SU-DHL-6 (cell line): ENCODE measurements around the gene PHF14.

Source experiments
- H2AFZ ChIP-seq: fragments of 200-600 bp; sonication (generic); 2 replicates; pipeline ENCODE4 v1.6.1; 2014; ENCODE audit warnings: low read depth, mild to moderate bottlenecking, moderate library complexity, mixed read lengths, antibody characterized with exemption, low read length; ENCODE audit not compliant: severe bottlenecking
- H3F3A ChIP-seq: fragments of 200-600 bp; shearing (Covaris generic); 2 replicates; pipeline ENCODE4 v1.6.0; 2016; ENCODE audit warnings: antibody characterized with exemption, mild to moderate bottlenecking; ENCODE audit not compliant: insufficient read depth
- H3K27ac ChIP-seq: fragments of 200-600 bp; sonication (generic); 2 replicates; pipeline ENCODE4 v1.5.1; 2016; ENCODE audit warnings: low read depth, mild to moderate bottlenecking, low read length, moderate library complexity, mixed read lengths
- H3K27me3 ChIP-seq: fragments of 200-600 bp; sonication (generic), shearing (Covaris generic); 2 replicates; pipeline ENCODE4 v1.6.0; 2014; ENCODE audit warnings: mild to moderate bottlenecking, low read length
- H3K36me3 ChIP-seq: fragments of 200-600 bp; sonication (generic); 2 replicates; pipeline ENCODE4 v1.6.1; 2014; ENCODE audit warnings: mild to moderate bottlenecking, low read length, mixed read lengths
- H3K4me2 ChIP-seq: fragments of 300-600, 200-600 bp; shearing (Covaris generic), sonication (generic); 2 replicates; pipeline ENCODE4 v1.6.0; 2014; ENCODE audit warnings: low read length, low read depth, mild to moderate bottlenecking; ENCODE audit not compliant: poor library complexity, severe bottlenecking
- H3K4me3 ChIP-seq: fragments of 200-600 bp; sonication (generic); 2 replicates; pipeline ENCODE4 v1.5.1; 2014; ENCODE audit warnings: antibody characterized with exemption, low read length, mild to moderate bottlenecking, mixed read lengths; ENCODE audit not compliant: insufficient read depth, poor library complexity, severe bottlenecking
- H3K79me2 ChIP-seq: fragments of 200-600 bp; sonication (generic); 2 replicates; pipeline ENCODE4 v1.6.1; 2014; ENCODE audit warnings: mild to moderate bottlenecking, low read length, moderate library complexity; ENCODE audit not compliant: insufficient read depth
- H3K9ac ChIP-seq: fragments of 200-600 bp; sonication (generic); 2 replicates; pipeline ENCODE4 v1.7.0; 2014; ENCODE audit warnings: mild to moderate bottlenecking, low read length
- H3K9me2 ChIP-seq: fragments of 200-600 bp; sonication (generic); replicated peaks from 2 replicates; pipeline ENCODE4 v1.6.1; 2014; ENCODE audit warnings: low read length; ENCODE audit not compliant: insufficient read depth
- H3K9me3 ChIP-seq: fragments of 200-600 bp; sonication (generic); 2 replicates; pipeline ENCODE4 v1.6.1; 2014; ENCODE audit warnings: low read length, mixed read lengths; ENCODE audit not compliant: insufficient read depth
- H4K20me1 ChIP-seq: fragments of 200-600 bp; sonication (generic); 2 replicates; pipeline ENCODE4 v1.6.1; 2014; ENCODE audit warnings: low read depth, mild to moderate bottlenecking, antibody characterized with exemption, low read length, moderate library complexity, mixed read lengths
- CTCF ChIP-seq: fragments of 200-600 bp; sonication (generic); IDR thresholded peaks from one replicate; pipeline ENCODE4 v1.5.1; 2017; ENCODE audit warnings: antibody characterized with exemption, mild to moderate bottlenecking, low read length, moderate library complexity; ENCODE audit not compliant: insufficient read depth, poor library complexity, severe bottlenecking
- EZH2phosphoT487 ChIP-seq: fragments of 200-600 bp; sonication (generic), shearing (Covaris generic); conservative IDR thresholded peaks from 2 replicates; pipeline ENCODE4 v1.6.1; 2018; ENCODE audit warnings: mild to moderate bottlenecking, antibody characterized with exemption, low read length, moderate library complexity, mixed read lengths

PHF14 gene

GRCh38 chr7:11104578-11104977, 130.9 kb downstream of the PHF14 start:
- H3K9me3 ChIP-seq, result no peaks in the 10 kb centered on the region
- no peak for TF ChIP-seq EZH2phosphoT487
- TF ChIP-seq CTCF, result no peak
- H2AFZ ChIP-seq, result no peak overlapping the region
- H3K79me2 ChIP-seq, result no peaks in the 10 kb centered on the region
- no peak overlapping the region for H3K9ac ChIP-seq
- H3F3A ChIP-seq, result no peaks in the 10 kb centered on the region
- no peak overlapping the region for H3K4me2 ChIP-seq
- 0 out of 2 replicates have a peak, but pooled peaks cover 3% of the 10 kb centered on the region for H4K20me1 ChIP-seq
- H3K9me2 ChIP-seq, result no peaks in the 10 kb centered on the region
- H3K36me3 ChIP-seq, result peaks cover 21% of the 10 kb centered on the region
- H3K4me3 ChIP-seq, result no peak overlapping the region
- no peak overlapping the region for H3K27ac ChIP-seq
- no peaks in the 10 kb centered on the region for H3K27me3 ChIP-seq

- H3K4me2 ChIP-seq, result no peak overlapping the region
- TF ChIP-seq CTCF (no peak), EZH2phosphoT487 (no peak)
- no peaks in the 10 kb centered on the region for H3K9me2 ChIP-seq
- no peak overlapping the region for H2AFZ ChIP-seq
- H3K79me2 ChIP-seq, result no peaks in the 10 kb centered on the region
- peaks cover 26% of the 10 kb centered on the region for H3K36me3 ChIP-seq
- H3K27ac ChIP-seq, result no peak overlapping the region
- no peak overlapping the region for H3K9ac ChIP-seq
- H4K20me1 ChIP-seq, result 0 out of 2 replicates have a peak, but pooled peaks cover 3% of the 10 kb centered on the region
- H3F3A ChIP-seq, result peaks cover 10% of the 10 kb centered on the region; the same call in 1 of the 2 replicates
- H3K27me3 ChIP-seq, result no peaks in the 10 kb centered on the region
- no peak overlapping the region for H3K4me3 ChIP-seq
- no peaks in the 10 kb centered on the region for H3K9me3 ChIP-seq
Observed at GRCh38 chr7:11109659-11110058, 136.0 kb downstream of the PHF14 start.

GRCh38 chr7:11120068-11120664, 146.5 kb downstream of the PHF14 start:
- Histone ChIP-seq H3K27me3 (no peaks in the 10 kb centered on the region), H4K20me1 (no peaks in the 10 kb centered on the region), H3K27ac (no peak overlapping the region), H3K79me2 (no peaks in the 10 kb centered on the region), H3K9me2 (no peaks in the 10 kb centered on the region), H3K4me2 (no peak overlapping the region), H3K9me3 (no peaks in the 10 kb centered on the region), H3K4me3 (no peak overlapping the region), H3K9ac (no peak overlapping the region), H2AFZ (no peak overlapping the region), H3K36me3 (peaks cover 29% of the 10 kb centered on the region; the same call in 1 of the 2 replicates), H3F3A (0 out of 2 replicates have a peak, but pooled peaks cover 11% of the 10 kb centered on the region)
- TF ChIP-seq CTCF, result no peak
- no peak for TF ChIP-seq EZH2phosphoT487
